Spleen (tissue), 3 donors: Measurements from ENCODE around the gene GREB1L.

Source experiments
- POLR2A ChIP-seq, 3 donors: fragments of 450-650 bp; IDR thresholded peaks; one replicate each; pipeline ENCODE4 v1.5.1; 2017; ENCODE audit warnings: antibody characterized with exemption in 3 of 3, mild to moderate bottlenecking in 1 of 3
- POLR2AphosphoS5 ChIP-seq, 3 donors: sonication (generic); formaldehyde crosslinking; IDR thresholded peaks; one replicate each; pipeline ENCODE4 v1.5.1; 2017; ENCODE audit warnings: antibody characterized with exemption in 3 of 3

GRCh38 chr18:21257386-21257785, 15.4 kb downstream of the GREB1L start:
- TF ChIP-seq POLR2A (IDR thresholded peaks at IDR 0.05) (no peak), POLR2AphosphoS5 (IDR thresholded peaks at IDR 0.05) (no peak)
